Epithelial cell of esophagus (primary cell): ENCODE data around the gene COMMD10.

Experiments used
- DNase-seq: peaks from one replicate; pipeline ENCODE4 v3.0.0; 2010; ENCODE audit warnings: low read depth
- H3K4me3 ChIP-seq: 2 replicates; pipeline ENCODE4 v1.5.1; 2011; ENCODE audit warnings: mild to moderate bottlenecking, low read length, control low read depth
- CTCF ChIP-seq: IDR thresholded peaks from 2 replicates; pipeline ENCODE4 v1.5.1; 2011; ENCODE audit warnings: low read depth, mild to moderate bottlenecking, low read length, control low read depth, inconsistent platforms; ENCODE audit not compliant: insufficient read depth; ENCODE audit errors: missing control alignments

COMMD10 gene

DNA sequence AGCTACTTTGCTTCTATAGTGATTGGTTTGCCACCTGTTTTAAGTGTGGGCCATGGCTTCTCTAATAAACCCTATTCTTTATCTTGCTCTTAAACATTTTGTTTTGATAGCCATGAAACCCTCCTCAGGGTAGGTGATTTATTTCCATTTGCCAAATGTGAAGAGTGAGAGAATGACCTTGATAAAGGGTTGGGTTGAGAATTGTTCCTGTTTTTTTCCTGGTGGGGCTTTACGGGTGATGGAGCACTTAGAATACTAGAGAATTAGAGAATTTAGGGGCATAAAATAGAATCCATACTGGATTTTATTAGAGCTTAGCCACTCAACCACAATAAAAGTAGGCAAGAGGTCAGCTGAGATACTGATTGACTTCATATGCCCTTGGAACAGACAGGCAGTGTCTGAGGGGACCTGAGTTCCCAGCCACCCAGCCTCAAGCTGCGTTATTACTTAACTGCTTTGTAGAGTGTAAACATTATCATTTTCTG is 68.9 kb downstream of the COMMD10 start:
- TF ChIP-seq CTCF: no peak
- DNase-seq: no peak
- H3K4me3 ChIP-seq: no peak overlapping the region

DNA sequence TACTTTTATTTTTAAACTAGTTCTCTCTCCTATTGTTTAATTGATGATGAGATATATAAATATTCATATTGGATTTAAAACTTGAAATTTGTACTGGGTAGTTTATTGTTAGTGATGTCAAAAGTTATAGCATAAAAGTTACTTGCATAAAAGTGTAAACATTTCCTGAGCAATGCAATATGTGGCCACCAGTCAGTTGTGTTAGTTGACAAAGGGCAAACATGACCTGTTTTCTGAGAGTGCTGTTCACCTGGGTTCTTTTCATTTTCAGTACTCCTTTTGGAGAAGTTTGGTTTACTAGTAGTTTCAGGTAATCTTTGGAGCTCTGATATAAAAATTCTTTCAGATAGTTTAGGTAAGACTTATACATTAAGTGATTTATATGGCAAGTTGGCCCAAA is 69.4 kb downstream of the COMMD10 start:
- no peak overlapping the region for H3K4me3 ChIP-seq
- no peak for DNase-seq
- TF ChIP-seq CTCF: no peak

DNA sequence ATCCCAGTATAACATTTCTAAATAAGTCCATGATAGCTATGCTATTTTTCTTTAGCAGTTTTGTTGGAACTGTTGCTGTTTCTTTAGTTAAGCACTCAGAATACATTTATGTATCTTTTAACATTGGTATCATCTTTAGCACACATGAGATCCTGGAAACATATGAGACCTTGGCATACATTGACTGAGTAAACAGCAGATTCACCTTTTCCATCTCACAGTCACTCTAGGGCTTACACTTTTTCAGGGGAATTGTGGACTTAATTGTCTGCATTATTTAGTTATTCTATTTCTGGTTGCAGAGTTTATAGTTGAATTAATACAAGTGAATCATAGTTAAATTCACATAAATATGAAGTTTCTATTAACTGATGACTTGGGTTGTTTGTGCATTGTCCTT is 70.1 kb downstream of the COMMD10 start:
- DNase-seq: no peak
- no peak overlapping the region for H3K4me3 ChIP-seq
- TF ChIP-seq CTCF: no peak

DNA sequence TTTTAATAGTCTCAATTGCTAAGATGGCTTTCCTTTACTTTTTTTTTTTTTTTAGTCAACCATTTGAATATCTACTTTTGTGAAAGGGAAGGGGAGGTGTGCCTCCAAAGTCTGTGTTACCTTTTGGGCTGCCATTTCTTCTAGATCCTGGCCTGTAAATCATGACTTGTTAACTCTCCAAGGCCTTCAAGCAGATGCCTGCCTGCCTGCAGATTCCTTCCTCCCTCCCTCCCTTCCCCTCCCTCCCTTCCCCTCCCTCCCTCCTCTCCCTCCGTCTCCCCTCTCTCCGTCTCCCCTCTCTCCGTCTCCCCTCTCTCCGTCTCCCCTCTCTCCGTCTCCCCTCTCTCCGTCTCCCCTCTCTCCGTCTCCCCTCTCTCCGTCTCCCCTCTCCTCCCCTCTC is 73.1 kb downstream of the COMMD10 start:
- H3K4me3 ChIP-seq: no peak overlapping the region
- no peak for TF ChIP-seq CTCF
- DNase-seq: no peak

- TF ChIP-seq CTCF: no peak
- H3K4me3 ChIP-seq: no peak overlapping the region
- no peak for DNase-seq
Observed at GRCh38 chr5:116159006-116159405, 74.2 kb downstream of the COMMD10 start.

GRCh38 chr5:116174111-116174510 is 89.3 kb downstream of the COMMD10 start:
- no peak for DNase-seq
- TF ChIP-seq CTCF: no peak
- H3K4me3 ChIP-seq: no peak overlapping the region

DNA sequence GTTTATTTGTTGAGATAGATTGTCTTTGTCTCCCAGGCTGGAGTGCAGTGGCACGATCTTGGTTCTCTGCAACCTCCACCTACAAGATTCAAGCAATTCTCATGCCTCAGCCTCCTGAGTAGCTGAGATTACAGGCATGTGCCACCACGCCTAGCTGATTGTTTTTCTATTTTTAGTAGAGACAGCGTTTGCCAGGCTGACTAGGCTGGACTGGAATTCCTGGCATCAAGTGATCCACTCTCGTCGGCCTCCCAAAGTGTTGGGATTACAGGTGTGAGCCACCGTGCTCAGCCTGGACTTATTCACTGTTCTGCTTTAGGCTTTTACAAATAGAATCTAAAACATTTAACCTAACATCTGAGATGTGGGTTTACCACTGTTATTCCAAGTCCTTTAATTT is 91.3 kb downstream of the COMMD10 start:
- peak; percentile 68 for DNase-seq
- no peak overlapping the region for H3K4me3 ChIP-seq
- no peak for TF ChIP-seq CTCF
